ENCODE measurements around the gene TPD52L1. TPM values are rescaled to one million over a fixed set of nuclear protein-coding genes. Genes with fewer than 3 reads are reported as not detected.

The TPD52L1 gene
- total and polyA plus RNA-seq, 2 experiments from 2014 or later: 171 to 182 TPM

DNA sequence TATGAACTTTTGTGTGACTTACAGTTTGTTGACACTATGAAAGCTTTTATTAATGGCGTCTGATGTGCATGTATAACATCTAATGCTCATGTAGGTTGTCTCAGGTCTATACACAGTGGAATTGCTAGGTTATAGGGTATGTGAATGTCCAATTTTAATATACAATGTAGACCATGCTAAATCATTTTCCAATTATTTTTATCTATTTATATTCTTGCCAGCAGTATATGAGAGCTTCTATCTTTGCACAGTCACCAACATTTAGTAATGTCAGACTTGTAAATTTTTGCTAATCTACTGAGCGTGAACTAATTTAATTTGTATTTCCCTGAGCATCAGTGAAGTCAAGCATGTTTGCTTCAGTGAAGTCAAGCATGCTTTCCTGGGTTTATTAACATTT lies 64.4 kb downstream of the TPD52L1 start:
- Histone ChIP-seq H3K4me2 (no peak overlapping the region), H3K27ac (peak overlapping the region; percentile 82), H3K9me3 (ENCODE audit: low read depth) (no peaks in the 10 kb centered on the region), H4K20me1 (ENCODE audit: insufficient read depth, poor library complexity, severe bottlenecking) (no peaks in the 10 kb centered on the region), H3K4me1 (ENCODE audit: insufficient read depth) (peaks cover 16% of the 10 kb centered on the region), H3K36me3 (replicated peaks; ENCODE audit: insufficient read depth, low read depth) (no peaks in the 10 kb centered on the region), H3K4me3 (no peak overlapping the region), H2AFZ (no peak overlapping the region), H3K9me2 (replicated peaks; ENCODE audit: insufficient read depth) (no peaks in the 10 kb centered on the region), H3K27me3 (no peaks in the 10 kb centered on the region), H3K79me2 (peaks cover 10% of the 10 kb centered on the region)
- WGBS (ENCODE audit: low lambda C conversion rate, missing lambda C conversion rate): 92% methylated on average over 2 of the region's 2 CpGs
- DNase-seq (ENCODE audit: low spot score): no peak
- TF ChIP-seq EZH2 (IDR thresholded peaks at IDR 0.05; ENCODE audit: borderline replicate concordance) (no peak), EZH2phosphoT487 (IDR thresholded peaks at IDR 0.05; ENCODE audit: low read depth, severe bottlenecking, unreplicated experiment) (no peak)
- TF ChIP-seq, protein P1, sequence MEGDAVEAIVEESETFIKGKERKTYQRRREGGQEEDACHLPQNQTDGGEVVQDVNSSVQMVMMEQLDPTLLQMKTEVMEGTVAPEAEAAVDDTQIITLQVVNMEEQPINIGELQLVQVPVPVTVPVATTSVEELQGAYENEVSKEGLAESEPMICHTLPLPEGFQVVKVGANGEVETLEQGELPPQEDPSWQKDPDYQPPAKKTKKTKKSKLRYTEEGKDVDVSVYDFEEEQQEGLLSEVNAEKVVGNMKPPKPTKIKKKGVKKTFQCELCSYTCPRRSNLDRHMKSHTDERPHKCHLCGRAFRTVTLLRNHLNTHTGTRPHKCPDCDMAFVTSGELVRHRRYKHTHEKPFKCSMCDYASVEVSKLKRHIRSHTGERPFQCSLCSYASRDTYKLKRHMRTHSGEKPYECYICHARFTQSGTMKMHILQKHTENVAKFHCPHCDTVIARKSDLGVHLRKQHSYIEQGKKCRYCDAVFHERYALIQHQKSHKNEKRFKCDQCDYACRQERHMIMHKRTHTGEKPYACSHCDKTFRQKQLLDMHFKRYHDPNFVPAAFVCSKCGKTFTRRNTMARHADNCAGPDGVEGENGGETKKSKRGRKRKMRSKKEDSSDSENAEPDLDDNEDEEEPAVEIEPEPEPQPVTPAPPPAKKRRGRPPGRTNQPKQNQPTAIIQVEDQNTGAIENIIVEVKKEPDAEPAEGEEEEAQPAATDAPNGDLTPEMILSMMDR (IDR thresholded peaks at IDR 0.05; ENCODE audit: poor library complexity): no peak

DNA sequence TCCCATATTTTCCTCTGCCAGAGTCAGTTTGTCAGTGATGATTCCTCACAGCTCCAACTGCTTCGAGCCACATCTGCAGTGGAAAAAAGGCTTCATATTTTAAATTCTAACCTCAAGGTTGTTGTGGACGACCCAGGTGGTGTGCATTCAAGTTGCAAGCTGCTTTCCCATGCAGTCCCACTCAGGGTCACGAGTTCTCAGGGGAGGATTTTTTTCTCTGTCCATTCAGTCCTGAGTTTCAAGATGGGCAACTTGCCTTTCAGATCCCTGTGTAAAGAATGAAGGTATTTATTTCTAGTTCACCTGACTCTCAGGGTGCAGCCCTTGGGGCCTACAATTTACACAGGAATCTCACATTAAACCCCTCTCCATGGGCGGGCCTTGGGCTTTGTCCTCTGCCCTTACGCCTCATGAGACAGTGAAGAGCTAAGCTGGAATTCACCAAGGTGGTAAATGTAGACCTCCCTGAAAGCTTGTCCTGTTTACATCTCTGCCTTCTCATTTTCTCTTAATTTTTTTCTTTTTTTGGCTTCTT lies 65.9 kb downstream of the TPD52L1 start:
- Histone ChIP-seq H3K36me3 (replicated peaks; ENCODE audit: insufficient read depth, low read depth) (no peaks in the 10 kb centered on the region), H3K9me2 (replicated peaks; ENCODE audit: insufficient read depth) (no peaks in the 10 kb centered on the region), H3K4me2 (peak overlapping the region; percentile 68), H3K4me1 (ENCODE audit: insufficient read depth) (peaks cover 20% of the 10 kb centered on the region), H3K9me3 (ENCODE audit: low read depth) (no peaks in the 10 kb centered on the region), H2AFZ (no peak overlapping the region), H3K79me2 (peaks cover 10% of the 10 kb centered on the region), H3K27ac (peak overlapping the region; percentile 82), H3K4me3 (no peak overlapping the region), H3K27me3 (no peaks in the 10 kb centered on the region), H4K20me1 (ENCODE audit: insufficient read depth, poor library complexity, severe bottlenecking) (no peaks in the 10 kb centered on the region)
- WGBS (ENCODE audit: low lambda C conversion rate, missing lambda C conversion rate): 57% methylated on average over 5 of the region's 5 CpGs
- peak; percentile 53 for DNase-seq (ENCODE audit: low spot score)
- TF ChIP-seq, protein P1 (IDR thresholded peaks at IDR 0.05; ENCODE audit: poor library complexity): no peak
- TF ChIP-seq EZH2phosphoT487 (IDR thresholded peaks at IDR 0.05; ENCODE audit: low read depth, severe bottlenecking, unreplicated experiment) (no peak), EZH2 (IDR thresholded peaks at IDR 0.05; ENCODE audit: borderline replicate concordance) (no peak)

DNA sequence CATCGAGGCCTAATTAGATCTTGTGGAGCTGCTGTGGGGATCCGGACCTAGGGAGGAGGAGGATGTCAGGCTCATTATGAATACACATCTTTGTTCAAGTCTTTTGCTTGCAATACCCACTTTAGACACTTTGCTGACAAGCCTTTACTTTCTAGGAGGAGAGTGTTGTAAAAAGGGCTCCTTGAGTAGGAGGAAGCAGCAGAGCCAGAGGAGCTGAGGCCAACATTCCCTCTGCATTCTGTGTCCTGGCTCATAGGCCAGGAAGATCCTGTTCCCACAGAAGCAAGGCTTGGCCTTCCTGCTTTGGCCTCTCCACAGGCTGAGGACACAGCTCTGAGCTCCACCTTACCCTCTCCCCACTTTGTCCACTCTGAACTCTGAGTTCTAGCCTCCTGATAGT lies 67.1 kb downstream of the TPD52L1 start:
- no peaks in the 10 kb centered on the region for H3K9me3 ChIP-seq (ENCODE audit: low read depth)
- TF ChIP-seq EZH2phosphoT487 (IDR thresholded peaks at IDR 0.05; ENCODE audit: low read depth, severe bottlenecking, unreplicated experiment) (no peak), EZH2 (IDR thresholded peaks at IDR 0.05; ENCODE audit: borderline replicate concordance) (no peak)
- TF ChIP-seq, protein P1 (IDR thresholded peaks at IDR 0.05; ENCODE audit: poor library complexity): no peak
- peak; percentile 30 for DNase-seq (ENCODE audit: low spot score)
- H4K20me1 ChIP-seq (ENCODE audit: insufficient read depth, poor library complexity, severe bottlenecking): no peaks in the 10 kb centered on the region
- peak overlapping the region; percentile 68 for H3K4me2 ChIP-seq
- peak overlapping the region; percentile 82 for H3K27ac ChIP-seq
- no peak overlapping the region for H2AFZ ChIP-seq
- H3K79me2 ChIP-seq: peaks cover 7% of the 10 kb centered on the region
- H3K4me1 ChIP-seq (ENCODE audit: insufficient read depth): peaks cover 20% of the 10 kb centered on the region
- H3K27me3 ChIP-seq: no peaks in the 10 kb centered on the region
- no peak overlapping the region for H3K4me3 ChIP-seq
- no peaks in the 10 kb centered on the region for H3K9me2 ChIP-seq (replicated peaks; ENCODE audit: insufficient read depth)
- H3K36me3 ChIP-seq (replicated peaks; ENCODE audit: insufficient read depth, low read depth): no peaks in the 10 kb centered on the region
- WGBS (ENCODE audit: low lambda C conversion rate, missing lambda C conversion rate): 73% methylated on average over 2 of the region's 2 CpGs

Measured in hepatocyte (in vitro differentiated cells).